HuH-7.5 (cell line): ENCODE results near the gene MICAL2.
A peak's percentile ranks its signal among the peaks of the same experiment; 100 is the strongest.

ENCODE experiments used
- DNase-seq: peaks from one replicate; pipeline ENCODE4 v3.0.0; 2011; ENCODE audit warnings: low spot score

MICAL2 gene

GRCh38 chr11:12098601-12099000 is 11.8 kb upstream of the MICAL2 start:
- no peak for DNase-seq

DNA sequence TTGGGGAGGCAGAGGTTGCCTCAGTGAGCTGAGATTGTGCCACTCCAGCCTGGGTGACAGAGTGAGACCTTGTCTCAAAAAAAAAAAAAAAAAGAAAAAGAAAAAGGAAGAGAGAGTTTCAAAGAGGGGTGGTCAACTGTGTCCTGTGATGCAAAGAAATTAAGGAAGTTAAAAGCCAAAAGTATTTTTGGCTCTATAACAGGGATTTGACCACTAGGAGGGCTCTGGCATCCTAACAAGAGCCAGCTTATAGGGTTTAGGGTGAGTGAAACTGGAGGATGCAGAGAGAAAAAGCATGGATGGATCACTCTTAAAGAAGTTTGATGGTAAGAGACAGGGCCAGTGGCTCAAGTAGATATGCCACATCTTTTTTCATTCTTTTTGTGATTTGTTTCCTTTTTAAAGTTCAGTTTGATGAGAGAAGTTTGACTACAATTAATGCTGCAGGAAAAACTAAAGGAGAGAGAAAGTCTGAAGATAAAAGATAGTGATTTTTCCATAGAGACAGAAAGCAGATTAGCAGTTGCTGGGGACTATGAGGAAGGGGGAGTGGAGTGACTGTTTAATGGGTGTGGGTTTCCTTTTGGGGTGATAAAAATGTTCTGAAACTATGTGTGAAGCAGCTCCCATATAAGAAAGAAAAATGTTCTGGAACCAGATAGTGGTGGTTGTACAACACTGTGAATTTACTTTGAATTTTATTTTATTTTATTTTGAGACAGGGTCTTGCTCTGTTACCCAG is 11.1 kb upstream of the MICAL2 start:
- no peak for DNase-seq

- no peak for DNase-seq
Observed at GRCh38 chr11:12100429-12100828, 10.0 kb upstream of the MICAL2 start.

GRCh38 chr11:12100841-12101242 is 9.5 kb upstream of the MICAL2 start:
- DNase-seq: no peak

- no peak for DNase-seq
Observed at GRCh38 chr11:12101318-12101717, 9.1 kb upstream of the MICAL2 start.

DNA sequence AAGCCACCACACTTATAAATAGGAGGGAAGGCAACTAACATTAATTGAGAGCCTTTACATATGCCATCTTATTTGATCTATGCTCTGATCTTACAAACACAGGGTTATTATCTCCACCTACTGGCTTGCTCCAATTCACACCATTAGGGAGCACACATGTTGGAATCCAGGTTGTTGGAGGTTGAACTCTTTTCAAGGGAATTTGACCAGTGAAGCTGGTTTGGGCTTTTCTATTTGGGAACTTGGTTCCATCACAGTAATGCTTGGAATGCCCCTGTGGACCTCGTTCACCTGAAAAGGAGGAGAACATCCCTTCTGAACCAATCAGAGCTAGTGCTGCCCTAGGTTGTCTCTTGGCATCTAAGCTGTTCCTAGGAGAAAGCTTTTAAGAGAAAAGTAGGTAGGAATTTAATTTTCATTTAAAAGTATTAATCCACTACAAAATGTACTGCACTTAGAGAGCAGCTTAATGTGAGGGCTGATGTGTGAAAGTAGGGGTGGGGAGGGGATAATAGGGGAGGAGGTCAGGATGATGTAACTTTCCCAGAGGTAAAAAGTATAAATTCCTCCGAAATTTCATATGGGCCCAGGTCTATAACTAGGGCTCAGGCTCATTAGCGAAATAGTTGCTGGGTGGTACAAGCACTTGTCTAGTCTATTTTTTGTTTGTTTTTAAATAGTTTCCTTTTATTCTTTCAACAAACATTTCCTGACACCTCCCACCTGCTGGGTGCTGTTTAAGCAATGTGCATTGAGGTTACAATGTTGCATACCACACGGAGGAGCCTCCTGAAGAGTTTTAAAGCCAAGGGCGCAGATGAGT is 7.6 kb upstream of the MICAL2 start:
- DNase-seq: no peak

DNA sequence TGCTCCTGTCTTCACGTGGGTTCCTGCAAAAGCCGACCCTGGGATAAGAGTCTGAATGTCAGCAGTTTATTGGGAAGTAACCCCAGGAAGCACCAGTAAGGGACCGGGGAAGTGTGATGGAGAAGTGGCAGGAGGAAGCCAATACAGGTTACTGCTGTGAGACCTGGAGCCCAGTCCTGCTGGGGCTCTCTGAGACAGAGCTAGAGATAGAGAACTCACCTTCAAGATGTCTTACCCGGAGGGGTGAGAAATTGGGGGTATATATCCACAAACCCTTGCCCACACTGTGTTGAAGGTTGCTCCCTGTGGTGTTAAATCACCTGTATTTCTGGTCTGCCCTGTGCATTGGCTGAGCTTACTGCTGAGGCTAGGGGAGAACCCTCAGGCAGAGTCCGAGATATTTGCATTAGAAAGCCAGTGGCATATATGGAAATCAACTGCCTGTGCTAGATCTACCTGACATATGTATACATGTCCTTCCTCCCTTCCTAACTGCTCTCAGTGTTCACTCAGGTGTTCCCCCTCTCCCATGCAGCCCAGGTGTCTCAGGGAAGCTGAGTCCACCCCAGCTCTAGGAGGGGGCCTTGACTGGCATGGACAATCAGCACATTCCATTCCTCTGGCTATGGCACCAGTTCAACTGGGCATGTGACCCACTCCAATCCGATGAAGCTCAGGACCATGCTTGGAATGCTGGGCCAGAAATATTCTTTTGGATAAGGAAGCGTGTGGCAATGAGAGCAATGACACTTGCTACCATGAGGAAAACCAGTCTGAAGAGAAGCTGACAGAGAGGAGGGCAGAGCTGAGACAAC is 6.8 kb upstream of the MICAL2 start:
- no peak for DNase-seq

DNA sequence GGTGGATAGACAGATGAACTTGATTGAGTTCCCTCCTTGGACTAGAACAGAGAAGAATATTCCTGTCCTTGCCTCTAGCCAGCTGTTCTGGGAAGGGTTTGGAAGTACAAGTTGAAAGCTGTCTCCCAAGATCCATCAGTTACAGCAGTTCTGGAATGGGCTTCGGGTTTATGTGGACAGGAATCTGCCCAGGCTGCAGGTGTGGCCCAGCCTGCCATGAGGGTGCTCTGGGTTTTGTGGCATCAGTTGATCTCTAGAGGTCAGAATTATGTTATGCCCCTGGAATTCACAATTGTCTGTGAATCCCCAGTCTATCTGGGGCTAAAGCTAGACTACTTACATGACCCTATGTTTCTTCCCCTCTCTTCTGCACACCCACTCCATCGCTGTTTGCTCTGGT is 4.9 kb upstream of the MICAL2 start:
- DNase-seq: no peak

DNA sequence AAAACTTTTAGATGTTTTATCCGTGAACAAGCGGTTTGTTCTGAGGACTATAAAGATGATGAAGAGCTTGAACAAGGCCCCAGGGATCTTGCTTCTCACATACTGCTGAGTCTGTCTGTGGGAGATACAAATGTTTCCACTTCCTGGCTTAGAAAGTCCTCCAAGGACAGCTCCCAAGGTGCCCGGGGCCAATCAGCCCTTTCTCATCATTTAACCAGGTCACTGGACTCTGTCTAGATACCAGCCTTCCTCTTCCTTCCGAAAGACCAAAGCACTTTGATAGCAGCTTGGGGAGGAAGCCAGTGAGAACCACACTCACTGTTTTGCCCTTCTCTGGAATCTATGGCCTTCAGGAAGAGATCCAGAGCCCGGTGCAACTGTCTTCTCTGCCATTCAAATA is 4.3 kb upstream of the MICAL2 start:
- no peak for DNase-seq

GRCh38 chr11:12106501-12106900 is 3.9 kb upstream of the MICAL2 start:
- DNase-seq: no peak

GRCh38 chr11:12108875-12109453 is 1.4 kb upstream of the MICAL2 start:
- no peak for DNase-seq

GRCh38 chr11:12109591-12110196 is 696 bp upstream of the MICAL2 start:
- no peak for DNase-seq

DNA sequence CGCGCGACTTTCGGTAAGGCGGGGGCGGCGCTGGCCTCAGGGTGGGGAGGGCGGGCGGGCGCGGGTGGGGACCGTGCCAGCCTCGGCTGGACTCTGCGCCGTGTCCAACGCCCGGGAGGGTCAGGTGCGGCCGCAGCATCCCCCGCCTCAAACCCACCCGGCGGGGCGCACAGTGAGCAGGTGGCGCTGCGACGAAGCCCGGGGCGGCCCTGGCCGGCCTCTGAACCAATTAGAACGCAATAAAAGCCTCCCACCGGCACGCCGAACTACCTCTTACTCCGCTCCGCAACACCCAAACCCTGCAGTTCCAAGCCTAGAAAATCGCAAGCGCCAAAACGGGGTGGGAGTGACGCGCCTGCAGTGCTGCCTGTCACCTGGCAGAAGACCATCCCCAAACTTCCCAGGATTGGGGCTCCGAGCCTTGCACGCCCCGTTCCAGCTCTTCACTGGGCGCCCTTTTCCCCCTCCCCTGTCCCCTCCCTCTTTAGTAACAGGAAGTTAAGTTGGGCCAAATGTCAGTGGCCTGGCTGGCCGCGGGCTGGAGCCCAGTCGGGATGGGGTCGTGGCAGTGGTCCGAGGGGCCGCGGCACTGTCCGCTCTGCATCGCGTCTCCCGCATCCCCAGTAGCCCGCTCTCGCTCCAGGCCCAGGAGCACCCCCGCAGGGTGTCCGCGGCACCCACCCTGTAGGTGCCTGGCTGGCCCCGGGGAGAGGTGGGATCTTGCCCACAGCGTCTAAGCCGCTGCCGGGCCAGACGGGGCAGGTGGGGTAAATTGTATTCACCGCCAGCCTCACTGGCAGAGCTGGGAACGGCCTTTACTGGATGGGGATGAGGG is 541 bp downstream of the MICAL2 start:
- peak; percentile 23 for DNase-seq

- DNase-seq: no peak
Observed at GRCh38 chr11:12111549-12112520, 1.4 kb downstream of the MICAL2 start.

GRCh38 chr11:12112750-12113149 is 2.4 kb downstream of the MICAL2 start:
- no peak for DNase-seq

- no peak for DNase-seq
Observed at GRCh38 chr11:12113294-12113693, 2.9 kb downstream of the MICAL2 start.

GRCh38 chr11:12114193-12115033 is 4.0 kb downstream of the MICAL2 start:
- no peak for DNase-seq

DNA sequence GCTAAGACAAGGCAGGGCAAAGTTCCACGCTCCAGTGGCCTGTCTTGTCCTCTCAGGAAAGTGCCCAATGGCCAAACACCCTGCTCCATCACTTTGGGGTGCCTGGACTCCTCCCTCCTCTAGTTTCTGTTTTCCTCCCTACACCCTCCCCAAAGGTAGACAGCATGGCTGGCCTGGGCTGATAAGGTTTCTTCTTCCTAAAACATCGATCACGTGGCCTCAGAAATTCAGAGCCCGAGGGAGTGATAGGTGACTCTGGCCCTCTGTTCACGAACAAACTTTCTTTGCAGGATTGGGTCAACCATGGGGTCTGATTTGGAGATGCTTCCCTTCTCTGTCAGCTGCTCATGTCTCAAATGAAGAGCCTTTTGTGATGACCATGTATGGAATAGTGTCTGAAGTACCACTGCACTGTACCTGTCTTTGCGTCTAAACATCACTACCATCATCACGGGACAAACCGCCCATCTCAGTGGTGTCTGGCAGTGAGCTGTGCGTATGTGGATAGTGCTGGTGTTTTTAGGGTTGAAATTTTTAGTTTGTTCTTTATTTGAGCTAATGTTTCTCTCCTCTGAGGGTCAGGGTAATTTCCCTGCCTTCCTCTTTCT is 6.1 kb downstream of the MICAL2 start:
- no peak for DNase-seq
